Measurements from ENCODE around the gene FAM120A. TPM values are rescaled to one million over a fixed set of nuclear protein-coding genes. Genes with fewer than 3 reads are reported as not detected.

FAM120A gene
- total and polyA plus RNA-seq, 2 of the 13 experiments (the other 11 are each of a cell fraction or from before 2014, with no cell fraction given), result 41.3 to 44.4 TPM

GRCh38 chr9:93488244-93488643, 36.8 kb downstream of the FAM120A start (continued):
- TF ChIP-seq SCMH1 (CRISPR knock-in tag; IDR thresholded peaks at IDR 0.05; ENCODE audit: borderline replicate concordance) (no peak), ZSCAN12 (CRISPR knock-in tag; IDR thresholded peaks at IDR 0.05) (no peak), ADNP (CRISPR knock-in tag; IDR thresholded peaks at IDR 0.05) (no peak), ZNF263 (CRISPR knock-in tag; IDR thresholded peaks at IDR 0.05) (no peak), ZNF276 (CRISPR knock-in tag; IDR thresholded peaks at IDR 0.05; ENCODE audit: low read depth) (no peak), JARID2 (CRISPR knock-in tag; IDR thresholded peaks at IDR 0.05; ENCODE audit: insufficient replicate concordance) (no peak)

- FAIRE-seq, result no peak
- Histone ChIP-seq H3K27me3 (ENCODE audit: control insufficient read depth in 1 of 2, insufficient read depth in 2 of 2, low read length in 2 of 2) (no peaks in the 10 kb centered on the region), H3K9ac (ENCODE audit: insufficient read depth, low read depth, low read length) (no peak overlapping the region), H3K9me3 (ENCODE audit: low read length) (no peaks in the 10 kb centered on the region), H3K36me3 (replicated peaks in 1 of 2; ENCODE audit: control insufficient read depth in 1 of 2, insufficient read depth in 2 of 2, low read length in 2 of 2) (peaks cover 27 to 69% of the 10 kb centered on the region in 2 experiments), H3K27ac (ENCODE audit: extremely low read length, insufficient read depth, low read length) (no peak overlapping the region), H3K4me1 (ENCODE audit: insufficient read depth, low read length) (0 out of 2 replicates have a peak, but pooled peaks cover 8% of the 10 kb centered on the region), H3K4me2 (ENCODE audit: low read depth, low read length) (no peak overlapping the region), H2AFZ (ENCODE audit: low read length) (no peak overlapping the region), H3K79me2 (ENCODE audit: insufficient read depth, low read length) (peaks cover 31% of the 10 kb centered on the region), H4K20me1 (ENCODE audit: insufficient read depth, low read length) (no peaks in the 10 kb centered on the region), H3K4me3 (replicated peaks in 1 of 3; ENCODE audit: insufficient read depth in 1 of 3, low read depth in 2 of 3, low read length in 3 of 3) (no peak overlapping the region)
- intact Hi-C loops (cut with micrococcal nuclease; ENCODE audit: unreplicated experiment), result no loop called here
- CTCF ChIA-PET (ENCODE audit: low intra/inter-chr PET ratio, low total read pairs), result no interaction called here
- no peak for ATAC-seq
- in situ Hi-C loops (cut with HindIII; ENCODE audit: extremely low pct_ligation_motif_present, low pct_unique_long_range_greater_than_20kb), result no loop called here
- WGBS (ENCODE audit: low lambda C conversion rate), result 97% methylated on average over 3 of the region's 3 CpGs
- no peak for TF ChIP-seq HHEX (CRISPR knock-in tag; IDR thresholded peaks at IDR 0.05)
- no peak for TF ChIP-seq SAP130 (CRISPR knock-in tag; IDR thresholded peaks at IDR 0.05; ENCODE audit: low read depth)
- TF ChIP-seq FOXA3 (CRISPR knock-in tag; IDR thresholded peaks at IDR 0.05), result no peak
- TF ChIP-seq ZNF263 (CRISPR knock-in tag; IDR thresholded peaks at IDR 0.05), result no peak
- TF ChIP-seq NRL (CRISPR knock-in tag; IDR thresholded peaks at IDR 0.05; ENCODE audit: borderline replicate concordance), result no peak
- no peak for TF ChIP-seq ZNF770 (CRISPR knock-in tag; IDR thresholded peaks at IDR 0.05)
- peak; percentile 42; the same call in 1 of the 2 replicates for TF ChIP-seq CEBPB (IDR thresholded peaks at IDR 0.05; ENCODE audit: borderline replicate concordance, low read depth, low read length)
- BruUV-seq (replicated peaks), result no TSS peak
- DNase-seq (ENCODE audit: low spot score), result no peak
- POLR2A ChIA-PET, result no interaction called here
Observed at GRCh38 chr9:93491593-93492232, 40.2 kb downstream of the FAM120A start.

All from HepG2 (cell line).